MM.1S (cell line): ENCODE data around the gene VPS26B.
A peak's percentile ranks its signal among the peaks of the same experiment; 100 is the strongest.

Experiments used
- DNase-seq: peaks from one replicate; pipeline ENCODE4 v3.0.0-alpha.2; 2015
- H2AFZ ChIP-seq: fragments of 300-600 bp; sonication (generic); 2 replicates; pipeline ENCODE4 v1.6.0; 2016; ENCODE audit warnings: antibody characterized with exemption, low read length
- H3F3A ChIP-seq: fragments of 300-600 bp; sonication (generic); 2 replicates; pipeline ENCODE4 v1.6.1; 2016; ENCODE audit warnings: mild to moderate bottlenecking, antibody characterized with exemption, low read length, moderate library complexity, mixed read lengths; ENCODE audit not compliant: insufficient read depth
- H3K27ac ChIP-seq: fragments of 300-600 bp; sonication (generic); 2 replicates; pipeline ENCODE4 v1.5.1; 2016; ENCODE audit warnings: mild to moderate bottlenecking, low read length
- H3K27me3 ChIP-seq: fragments of 300-600 bp; sonication (generic); replicated peaks from 2 replicates; pipeline ENCODE4 v1.6.0; 2016; ENCODE audit warnings: low read length; ENCODE audit not compliant: insufficient read depth
- H3K36me3 ChIP-seq: fragments of 300-600 bp; sonication (generic); replicated peaks from 2 replicates; pipeline ENCODE4 v1.6.1; 2016; ENCODE audit warnings: mild to moderate bottlenecking, low read length, mixed read lengths; ENCODE audit not compliant: insufficient read depth
- H3K4me1 ChIP-seq: fragments of 300-600 bp; sonication (generic); 2 replicates; pipeline ENCODE4 v1.6.1; 2016; ENCODE audit warnings: low read length, mixed read lengths
- H3K4me2 ChIP-seq: fragments of 300-600 bp; sonication (generic); 2 replicates; pipeline ENCODE4 v1.6.0; 2016; ENCODE audit warnings: low read depth, low read length
- H3K4me3 ChIP-seq: fragments of 300-600 bp; sonication (generic); 2 replicates; pipeline ENCODE4 v1.5.1; 2016; ENCODE audit warnings: low read length, mixed read lengths
- H3K79me2 ChIP-seq: fragments of 300-600 bp; sonication (generic); 2 replicates; pipeline ENCODE4 v1.6.1; 2016; ENCODE audit warnings: mixed run types, low read length, mixed read lengths
- H3K9ac ChIP-seq: fragments of 300-600 bp; sonication (generic); 2 replicates; pipeline ENCODE4 v1.6.1; 2016; ENCODE audit warnings: low read length, mixed read lengths
- H3K9me2 ChIP-seq: fragments of 300-600 bp; sonication (generic); replicated peaks from 2 replicates; pipeline ENCODE4 v1.6.1; 2016; ENCODE audit warnings: mild to moderate bottlenecking, low read length, mixed read lengths; ENCODE audit not compliant: insufficient read depth
- H3K9me3 ChIP-seq: fragments of 300-600 bp; sonication (generic); replicated peaks from 2 replicates; pipeline ENCODE4 v1.6.1; 2016; ENCODE audit warnings: mild to moderate bottlenecking, low read length, mixed read lengths; ENCODE audit not compliant: insufficient read depth
- H4K20me1 ChIP-seq: fragments of 300-600 bp; sonication (generic); 2 replicates; pipeline ENCODE4 v1.6.1; 2016; ENCODE audit warnings: mild to moderate bottlenecking, low read length, moderate library complexity, mixed read lengths; ENCODE audit not compliant: insufficient read depth
- EZH2 ChIP-seq: fragments of 300-600 bp; sonication (generic); optimal IDR thresholded peaks from 2 replicates; pipeline ENCODE3; 2017; ENCODE audit warnings: low read depth, mild to moderate bottlenecking, antibody characterized with exemption, low read length, mixed read lengths
- EZH2phosphoT487 ChIP-seq: fragments of 300-600 bp; sonication (generic); IDR thresholded peaks from 2 replicates; pipeline ENCODE4 v1.6.1; 2018; ENCODE audit warnings: antibody characterized with exemption, low read length
- TF ChIP-seq, protein P1 (sequence below): fragments of 300-600 bp; sonication (generic); IDR thresholded peaks from 2 replicates; pipeline ENCODE4 v1.5.1; 2016; ENCODE audit warnings: antibody characterized with exemption, low read length, mixed read lengths

VPS26B gene

GRCh38 chr11:134267966-134268365, 43.5 kb downstream of the VPS26B start:
- no peaks in the 10 kb centered on the region for H3K79me2 ChIP-seq
- no peak overlapping the region for H3K27ac ChIP-seq
- no peak overlapping the region for H2AFZ ChIP-seq
- no peak for DNase-seq
- H3K4me1 ChIP-seq, result peaks cover 11% of the 10 kb centered on the region
- TF ChIP-seq EZH2 (no peak), EZH2phosphoT487 (no peak)
- TF ChIP-seq, protein P1, sequence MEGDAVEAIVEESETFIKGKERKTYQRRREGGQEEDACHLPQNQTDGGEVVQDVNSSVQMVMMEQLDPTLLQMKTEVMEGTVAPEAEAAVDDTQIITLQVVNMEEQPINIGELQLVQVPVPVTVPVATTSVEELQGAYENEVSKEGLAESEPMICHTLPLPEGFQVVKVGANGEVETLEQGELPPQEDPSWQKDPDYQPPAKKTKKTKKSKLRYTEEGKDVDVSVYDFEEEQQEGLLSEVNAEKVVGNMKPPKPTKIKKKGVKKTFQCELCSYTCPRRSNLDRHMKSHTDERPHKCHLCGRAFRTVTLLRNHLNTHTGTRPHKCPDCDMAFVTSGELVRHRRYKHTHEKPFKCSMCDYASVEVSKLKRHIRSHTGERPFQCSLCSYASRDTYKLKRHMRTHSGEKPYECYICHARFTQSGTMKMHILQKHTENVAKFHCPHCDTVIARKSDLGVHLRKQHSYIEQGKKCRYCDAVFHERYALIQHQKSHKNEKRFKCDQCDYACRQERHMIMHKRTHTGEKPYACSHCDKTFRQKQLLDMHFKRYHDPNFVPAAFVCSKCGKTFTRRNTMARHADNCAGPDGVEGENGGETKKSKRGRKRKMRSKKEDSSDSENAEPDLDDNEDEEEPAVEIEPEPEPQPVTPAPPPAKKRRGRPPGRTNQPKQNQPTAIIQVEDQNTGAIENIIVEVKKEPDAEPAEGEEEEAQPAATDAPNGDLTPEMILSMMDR, result no peak
- H3K9me3 ChIP-seq, result no peaks in the 10 kb centered on the region
- H3F3A ChIP-seq, result no peaks in the 10 kb centered on the region
- no peak overlapping the region for H3K4me3 ChIP-seq
- no peaks in the 10 kb centered on the region for H3K36me3 ChIP-seq
- H4K20me1 ChIP-seq, result no peaks in the 10 kb centered on the region
- no peaks in the 10 kb centered on the region for H3K27me3 ChIP-seq
- no peaks in the 10 kb centered on the region for H3K9me2 ChIP-seq
- H3K9ac ChIP-seq, result no peak overlapping the region
- H3K4me2 ChIP-seq, result no peak overlapping the region

DNA sequence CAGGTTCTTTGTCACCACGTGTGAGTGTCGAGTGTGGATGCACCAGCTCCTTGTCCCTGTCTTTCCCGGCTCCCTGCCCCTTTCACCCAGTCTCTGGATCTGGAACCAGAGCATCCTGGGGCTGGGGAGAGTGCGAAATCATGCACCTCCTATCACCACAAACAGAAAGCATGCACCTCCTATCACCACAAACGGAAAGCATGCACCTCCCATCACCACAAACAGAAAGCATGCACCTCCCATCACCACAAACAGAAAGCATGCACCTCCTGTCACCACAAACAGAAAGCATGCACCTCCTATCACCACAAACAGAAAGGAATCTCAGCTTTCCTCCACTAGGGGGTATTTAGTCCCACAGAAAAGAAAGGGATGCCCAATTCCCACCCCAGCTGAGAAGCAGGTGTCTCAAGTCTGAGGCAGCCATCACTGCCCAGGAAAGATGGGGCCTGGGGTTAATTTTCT, 45.8 kb downstream of the VPS26B start:
- peak overlapping the region; percentile 67 for H3K4me2 ChIP-seq

DNA sequence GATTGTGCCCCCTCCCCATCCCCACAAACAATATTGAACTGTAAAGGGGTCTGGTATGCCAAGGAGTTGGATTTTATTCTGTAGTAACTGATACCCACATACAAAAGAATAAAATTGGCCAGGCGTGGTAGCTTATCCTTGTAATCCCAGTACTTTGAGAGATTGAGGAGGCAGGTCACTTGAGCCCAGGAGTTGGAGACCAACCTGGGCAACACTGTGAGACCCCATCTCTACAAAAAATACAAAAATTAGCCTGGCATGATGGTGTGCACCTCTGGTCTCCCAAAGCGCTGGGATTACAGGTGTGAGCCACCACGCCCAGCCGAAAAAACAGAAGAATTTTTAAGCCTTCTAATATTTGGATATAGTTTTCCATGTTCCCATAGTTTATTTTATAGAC, 47.5 kb downstream of the VPS26B start:
- Histone ChIP-seq H3K9me2 (no peaks in the 10 kb centered on the region), H4K20me1 (no peaks in the 10 kb centered on the region), H3K9ac (no peak overlapping the region), H3K27me3 (0 out of 2 replicates have a peak, but pooled peaks cover 3% of the 10 kb centered on the region), H3K36me3 (no peaks in the 10 kb centered on the region), H3K79me2 (peaks cover 7% of the 10 kb centered on the region), H3K4me1 (peaks cover 22% of the 10 kb centered on the region), H3K27ac (no peak overlapping the region), H2AFZ (no peak overlapping the region), H3F3A (peaks cover 6% of the 10 kb centered on the region), H3K4me2 (no peak overlapping the region), H3K9me3 (no peaks in the 10 kb centered on the region), H3K4me3 (no peak overlapping the region)
- no peak for TF ChIP-seq EZH2phosphoT487
- no peak for TF ChIP-seq EZH2
- TF ChIP-seq, protein P1, result no peak
- DNase-seq, result no peak

More for the DNA sequence above, 45.8 kb downstream of the VPS26B start:
- Histone ChIP-seq H3K9me2 (no peaks in the 10 kb centered on the region), H4K20me1 (no peaks in the 10 kb centered on the region), H3F3A (no peaks in the 10 kb centered on the region), H3K4me1 (peaks cover 22% of the 10 kb centered on the region), H3K27me3 (no peaks in the 10 kb centered on the region), H3K4me3 (peak overlapping the region; percentile 28; the same call in 1 of the 2 replicates), H3K9me3 (no peaks in the 10 kb centered on the region), H3K27ac (no peak overlapping the region; the same call in 1 of the 2 replicates), H3K36me3 (no peaks in the 10 kb centered on the region), H3K79me2 (peaks cover 7% of the 10 kb centered on the region), H2AFZ (peak overlapping the region; percentile 16; the same call in 1 of the 2 replicates), H3K9ac (no peak overlapping the region)
- peak; percentile 66 for DNase-seq
- TF ChIP-seq EZH2, result no peak
- no peak for TF ChIP-seq EZH2phosphoT487
- TF ChIP-seq, protein P1, result peak; percentile 49
